MV-4-11 (cell line): Measurements from ENCODE around the gene SNAP91.
"Not testable (repeated sequence)": the region's sequence is repeated elsewhere in the genome, so short reads cannot be mapped to it uniquely, and the experiment has no call there.

Experiments used
- DNase-seq: peaks from one replicate; lab custom pipeline; 2025; lab: John Stamatoyannopoulos, UW

SNAP91 gene

DNA sequence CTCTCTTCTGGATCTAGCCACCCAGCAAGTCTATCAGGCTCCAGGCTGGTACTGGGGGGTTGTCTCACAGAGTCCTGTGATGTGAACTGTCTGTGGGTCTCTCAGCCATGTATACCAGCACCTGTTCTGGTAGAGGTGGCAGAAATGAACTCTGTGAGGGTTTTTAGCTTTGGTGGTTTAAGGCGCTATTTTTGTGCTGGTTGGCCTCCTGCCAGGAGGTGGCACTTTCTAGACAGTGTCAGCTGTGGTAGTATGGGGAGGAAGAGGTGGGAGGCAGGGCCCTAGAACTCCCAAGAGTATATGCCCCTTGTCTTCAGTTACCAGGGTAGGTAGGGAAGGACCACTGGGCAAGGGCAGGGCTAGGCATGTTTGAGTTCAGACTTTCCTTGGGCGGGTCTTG, 75.8 kb downstream of the SNAP91 start:
- DNase-seq, result no peak

DNA sequence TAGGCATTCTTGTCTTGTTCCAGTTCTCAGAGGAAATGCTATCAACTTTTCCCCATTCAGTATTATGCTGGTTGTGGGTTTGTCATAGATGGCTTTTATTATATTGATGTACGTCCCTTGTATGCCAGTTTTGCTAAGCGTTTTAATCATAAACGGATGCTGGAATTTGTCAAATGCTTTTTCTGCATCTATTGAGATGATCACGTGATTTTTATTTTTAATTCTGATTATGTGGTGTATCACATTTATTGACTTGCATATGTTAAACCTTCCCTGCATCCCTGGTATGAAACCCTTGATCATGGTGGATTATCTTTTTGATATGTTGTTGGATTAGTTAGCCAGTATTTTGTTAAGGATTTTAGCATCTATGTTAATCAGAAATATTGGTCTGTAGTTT, 79.0 kb downstream of the SNAP91 start:
- not testable (repeated sequence) for DNase-seq

DNA sequence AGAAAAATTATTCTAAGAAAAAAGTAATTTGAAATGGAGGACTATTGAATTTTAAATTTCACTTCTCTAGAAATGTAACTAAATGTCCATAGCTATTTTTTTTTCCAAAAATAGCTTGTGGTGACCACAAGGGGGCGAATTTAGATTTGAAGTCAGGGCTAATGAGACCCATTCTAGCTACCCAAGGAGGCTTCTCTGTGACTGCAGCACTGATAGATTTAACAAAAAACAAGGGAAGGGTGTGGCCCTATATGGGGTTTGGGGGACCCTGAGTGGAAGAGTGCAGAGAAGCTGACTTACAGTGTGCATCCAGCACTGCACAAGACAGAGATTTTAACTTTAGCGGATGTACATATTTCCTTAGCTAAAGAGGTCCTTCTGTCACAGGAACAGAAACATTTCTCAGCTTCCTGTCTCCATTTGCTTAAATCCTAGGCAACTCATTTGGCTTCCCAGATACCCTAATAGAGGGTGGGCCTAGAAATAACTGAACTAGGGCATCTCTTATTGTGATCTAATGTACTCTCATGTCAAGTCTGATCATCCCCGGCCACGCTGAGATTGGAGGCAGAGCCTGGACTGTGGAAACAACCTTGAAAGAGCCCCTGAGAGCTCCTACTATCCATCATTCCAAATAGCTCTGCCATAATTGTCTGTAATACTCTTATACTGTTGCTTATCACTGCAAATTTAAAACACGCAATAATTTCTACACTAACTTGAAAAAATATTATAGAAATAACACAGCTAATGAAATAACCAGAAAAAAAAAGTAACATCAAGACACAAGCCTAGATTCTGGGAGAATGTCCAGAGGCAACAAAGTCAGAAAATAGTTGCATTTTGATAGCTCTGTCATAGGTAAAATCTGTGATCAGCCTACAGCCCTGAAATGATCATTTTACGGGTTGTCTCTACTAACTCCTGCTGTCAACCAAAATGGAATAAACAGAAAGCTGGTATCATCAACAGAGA, 93.6 kb downstream of the SNAP91 start:
- DNase-seq, result peak; percentile 31

DNA sequence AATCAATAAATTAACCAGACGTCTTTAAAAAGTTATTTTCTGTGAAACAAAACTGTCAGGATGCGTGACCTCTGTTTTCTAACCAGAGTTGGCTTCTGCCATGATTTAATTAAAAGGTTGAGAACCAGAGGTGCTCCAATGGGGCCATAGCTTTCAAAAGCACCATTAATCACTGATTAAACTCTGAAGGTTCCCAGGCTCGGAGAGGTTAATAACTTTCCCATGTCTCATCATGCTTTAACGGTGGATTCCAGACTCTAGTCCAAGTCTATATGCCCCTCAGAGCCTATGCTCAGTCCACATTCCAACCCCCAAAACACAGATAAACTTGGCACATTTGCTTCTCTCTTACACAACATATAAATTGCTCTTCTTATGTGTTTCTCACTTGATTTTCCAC, 95.5 kb downstream of the SNAP91 start:
- no peak for DNase-seq

DNA sequence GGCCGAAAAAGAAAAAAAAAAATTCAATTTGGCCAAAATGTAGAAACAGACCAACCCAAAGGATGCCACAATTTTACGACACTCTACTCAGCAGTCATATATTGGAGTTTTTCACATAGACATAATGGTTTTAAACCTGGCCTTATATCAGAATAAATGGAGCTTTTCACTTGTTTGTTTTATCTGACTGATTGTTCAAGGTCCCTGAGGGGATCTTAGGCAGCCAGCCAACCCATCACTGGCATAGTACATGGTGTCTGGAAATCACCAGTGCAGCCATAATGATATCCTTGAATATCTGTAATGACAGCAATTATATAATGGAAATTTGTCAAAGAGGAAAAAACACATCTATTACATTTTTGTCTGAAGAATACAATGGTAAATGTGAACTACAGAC, 99.7 kb downstream of the SNAP91 start:
- no peak for DNase-seq

DNA sequence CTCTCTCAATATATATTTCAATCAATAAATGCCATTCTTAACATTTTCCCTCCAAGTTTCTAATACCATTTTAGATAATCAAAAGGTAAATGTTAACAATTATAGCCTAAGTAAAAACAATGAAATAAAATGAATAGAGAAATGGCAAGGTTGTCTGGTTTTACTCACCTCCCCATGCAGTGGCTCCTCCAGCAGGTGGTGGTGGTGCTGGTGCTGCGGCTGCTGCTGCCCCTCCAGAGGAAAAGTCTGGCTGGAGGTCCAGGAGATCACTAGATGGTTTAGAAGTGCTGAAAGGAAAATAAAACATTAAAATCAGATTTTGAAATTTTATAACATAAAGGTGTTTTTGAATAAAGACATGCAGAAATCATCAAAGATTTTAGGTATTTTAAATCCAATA, 103.4 kb downstream of the SNAP91 start:
- no peak for DNase-seq

DNA sequence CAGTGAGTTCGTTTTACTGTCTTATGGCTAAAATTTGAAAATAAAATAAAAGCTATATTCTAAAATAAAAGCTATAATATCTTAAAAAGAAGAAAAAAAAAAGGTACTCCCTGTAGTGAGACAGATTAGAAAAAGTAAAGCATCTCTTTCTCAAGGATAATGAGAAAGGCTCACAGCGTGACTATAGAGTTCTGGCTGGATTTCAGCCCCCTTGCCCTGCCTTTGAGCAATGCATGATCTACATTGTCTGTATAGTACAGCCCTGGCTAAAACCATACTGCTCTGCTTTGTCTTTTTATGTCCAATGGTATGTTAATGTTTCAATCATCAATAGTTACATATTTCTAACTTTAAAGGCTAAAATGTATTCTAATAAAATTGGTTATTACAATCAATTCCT, 105.3 kb downstream of the SNAP91 start:
- no peak for DNase-seq

DNA sequence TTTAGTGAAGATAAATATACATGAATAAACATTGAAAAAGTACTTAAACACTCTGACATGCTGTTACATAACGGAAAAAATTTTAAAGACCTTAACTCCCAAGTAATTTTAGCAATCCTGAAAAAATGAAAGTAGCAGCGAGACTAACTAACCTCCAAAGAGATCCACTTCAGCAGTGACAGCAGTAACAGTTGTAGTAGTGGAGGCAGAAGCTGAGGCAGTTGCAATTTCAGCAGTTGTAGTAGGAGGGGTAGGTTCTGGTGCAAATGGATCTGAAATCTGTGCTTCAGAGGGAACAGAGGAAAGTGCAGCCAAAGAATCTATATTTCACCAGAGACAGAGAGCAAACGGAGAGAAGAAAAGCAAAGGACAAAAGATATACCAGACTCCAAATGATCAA, 107.8 kb downstream of the SNAP91 start:
- DNase-seq, result no peak

DNA sequence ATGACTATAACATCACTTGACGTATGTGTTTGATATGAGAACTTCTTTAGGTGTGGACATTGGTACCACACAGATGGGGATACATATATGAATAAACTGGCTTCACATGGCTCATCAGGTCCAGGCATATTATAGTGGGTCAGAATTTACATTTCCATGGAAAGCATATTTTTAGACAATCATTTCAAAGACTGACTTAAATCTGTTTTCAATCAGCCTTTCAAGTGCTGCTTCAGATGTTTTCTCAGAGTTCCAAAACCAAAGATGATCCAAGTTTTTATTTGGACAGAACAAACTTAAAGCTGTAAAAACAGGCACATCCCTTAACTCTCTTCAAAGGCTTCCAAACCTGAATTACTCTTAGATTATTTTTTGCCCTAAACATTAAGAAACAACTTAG, 108.4 kb downstream of the SNAP91 start:
- DNase-seq, result no peak

DNA sequence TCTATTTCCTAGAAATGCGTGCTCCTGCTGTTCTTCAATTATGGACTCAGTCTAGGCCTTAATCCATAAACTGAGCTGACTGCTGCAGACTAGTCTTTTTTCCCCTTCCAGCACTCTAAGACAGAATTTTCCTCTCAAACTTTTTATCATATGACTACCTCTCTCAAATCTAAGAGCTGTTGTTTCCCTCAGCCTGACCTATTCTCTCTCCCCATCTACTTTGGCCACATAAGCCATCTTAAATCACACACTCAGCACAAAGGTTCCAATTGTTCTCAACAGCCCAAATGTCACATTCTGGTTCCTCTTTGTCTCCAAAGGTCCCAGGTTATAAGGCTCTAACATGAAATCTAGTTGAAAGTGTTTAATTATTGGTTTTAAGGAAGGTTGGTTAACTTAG, 111.4 kb downstream of the SNAP91 start:
- DNase-seq, result no peak

DNA sequence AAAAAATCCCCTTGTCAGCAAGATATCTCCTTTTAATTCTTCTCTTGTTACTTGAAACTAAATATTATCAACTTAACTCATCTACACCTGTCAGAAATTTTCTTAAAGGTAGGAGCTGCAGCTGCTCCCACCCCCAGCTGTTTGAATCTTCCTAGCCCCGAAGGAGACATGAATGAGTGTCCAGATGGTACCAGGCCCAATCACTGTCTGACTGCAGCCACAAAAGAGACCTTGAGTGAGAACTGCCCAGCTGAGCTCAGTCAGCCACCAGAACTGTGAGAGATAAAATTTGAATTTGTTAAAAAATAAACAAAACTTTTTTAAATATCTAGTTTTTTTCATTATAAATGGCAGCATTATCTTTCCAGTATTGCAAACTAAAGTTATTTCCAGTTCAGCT, 111.8 kb downstream of the SNAP91 start:
- DNase-seq, result no peak

DNA sequence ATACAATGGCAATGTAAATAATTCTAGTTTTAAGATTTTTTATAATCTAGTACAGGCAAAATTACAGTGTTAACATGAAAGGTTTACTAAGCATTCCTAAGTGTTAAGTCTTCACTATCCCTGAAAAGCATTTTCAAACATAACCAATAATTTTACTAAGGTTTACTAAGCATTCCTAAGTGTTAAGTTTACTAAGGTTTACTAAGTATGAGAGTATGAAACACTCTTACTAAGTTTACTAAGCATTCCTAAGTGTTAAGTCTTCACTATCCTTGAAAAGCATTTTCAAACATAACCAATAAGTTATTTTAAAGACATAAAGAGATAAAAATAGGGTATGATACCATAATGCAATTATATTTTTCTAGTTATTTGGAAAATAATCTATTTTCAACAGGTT, 114.0 kb downstream of the SNAP91 start:
- DNase-seq, result no peak

DNA sequence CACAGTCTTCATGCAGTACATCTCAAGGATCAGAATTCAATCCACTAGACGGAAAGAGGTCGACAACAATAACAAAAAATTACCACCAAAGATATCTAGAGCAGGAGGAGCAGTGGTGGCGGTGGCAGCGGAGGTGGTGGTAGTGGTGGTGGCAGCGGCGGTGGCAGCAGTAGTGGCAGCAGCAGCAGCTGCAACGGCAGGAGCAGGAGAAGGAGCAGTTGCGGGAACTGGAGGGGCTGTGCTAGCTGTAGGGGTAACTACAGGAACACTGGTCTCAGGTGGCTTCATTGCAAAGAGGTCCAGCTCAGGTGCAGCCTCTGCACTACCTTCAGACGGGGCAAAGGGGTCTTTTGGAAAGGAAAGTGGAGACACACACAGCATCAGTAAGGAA, 115.5 kb downstream of the SNAP91 start:
- DNase-seq, result no peak

DNA sequence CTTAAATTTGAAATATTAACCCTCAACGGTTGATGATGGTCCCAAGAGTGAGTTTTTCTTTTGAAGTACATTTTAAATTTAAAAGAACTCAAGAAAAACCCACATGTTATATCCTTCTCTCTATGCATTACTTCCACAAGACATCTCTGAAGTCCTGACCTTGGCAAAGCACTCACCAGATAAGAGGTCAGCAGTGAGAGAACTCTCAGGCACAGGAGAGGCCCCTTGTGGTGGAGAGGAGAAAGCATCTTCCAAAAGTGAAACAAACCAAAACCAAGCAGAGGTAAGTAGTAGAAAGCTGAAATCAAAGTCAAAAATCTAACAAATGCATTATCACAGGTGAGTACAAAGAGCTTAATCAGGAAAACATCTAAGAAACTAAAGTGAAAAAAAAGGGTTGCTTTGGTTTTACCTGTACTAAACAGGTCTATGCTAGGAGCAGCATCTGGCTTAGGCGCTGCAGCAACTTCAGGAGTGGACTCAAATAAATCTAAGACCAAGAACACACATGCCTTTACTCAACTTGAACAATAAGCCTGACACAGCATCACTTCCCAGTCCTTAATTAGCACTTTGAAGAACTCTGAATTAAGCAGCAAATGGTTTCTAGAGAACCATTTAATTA, 116.0 kb downstream of the SNAP91 start:
- peak; percentile 67 for DNase-seq

DNA sequence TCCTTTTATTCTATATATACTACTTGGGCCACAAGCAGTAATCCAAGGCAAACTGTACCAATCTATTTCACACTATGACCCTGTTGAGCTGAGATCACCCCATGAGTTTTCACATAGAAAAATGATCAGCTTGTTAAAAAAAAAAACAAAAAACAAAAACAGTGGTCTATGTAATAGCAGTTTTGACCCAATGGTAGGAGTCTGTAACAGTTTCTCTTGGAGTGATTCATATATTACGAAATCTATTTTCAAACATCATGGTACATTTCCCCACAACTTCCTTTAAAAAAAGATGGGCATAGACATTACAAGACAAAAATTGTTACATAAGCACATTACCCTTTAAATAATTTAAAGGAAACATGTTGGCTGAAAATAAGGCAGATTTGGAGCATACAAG, 118.5 kb downstream of the SNAP91 start:
- peak; percentile 91 for DNase-seq

DNA sequence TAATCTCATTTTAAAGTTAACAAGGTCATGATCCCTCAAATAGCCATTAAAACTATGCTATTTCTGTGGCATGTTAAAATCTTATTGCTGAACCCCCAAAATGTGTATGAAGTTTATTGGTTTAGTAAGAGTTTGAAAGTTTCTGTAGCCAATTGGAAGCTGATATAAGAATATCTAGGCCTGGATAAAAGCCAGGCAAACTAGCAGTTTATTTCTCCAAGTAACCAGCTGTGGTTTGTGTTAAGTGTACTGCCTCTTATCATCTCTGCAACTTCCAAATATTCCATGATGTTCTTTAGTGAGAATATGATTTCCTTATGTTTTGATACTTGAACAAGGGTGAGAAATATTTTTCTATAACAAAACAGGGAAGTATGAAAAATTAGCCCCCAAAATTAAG, 119.8 kb downstream of the SNAP91 start:
- no peak for DNase-seq

DNA sequence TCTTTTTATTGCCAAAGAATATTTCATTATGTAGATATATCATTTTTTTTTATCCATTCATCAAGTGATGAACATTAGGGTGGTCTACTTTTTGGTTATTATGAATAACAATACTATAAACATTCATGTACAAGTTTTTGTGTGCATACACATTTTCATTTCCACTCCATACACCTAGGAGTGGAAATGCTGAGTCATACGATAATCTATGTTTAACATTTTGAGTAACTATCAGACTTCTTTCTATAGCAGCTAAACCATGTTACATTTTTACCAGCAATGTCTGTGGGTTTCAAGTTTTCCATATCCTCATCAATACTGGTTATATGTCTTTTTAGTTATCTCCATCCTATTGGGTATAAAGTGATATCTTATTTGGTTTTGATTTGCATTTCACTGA, 130.8 kb downstream of the SNAP91 start:
- DNase-seq, result no peak

DNA sequence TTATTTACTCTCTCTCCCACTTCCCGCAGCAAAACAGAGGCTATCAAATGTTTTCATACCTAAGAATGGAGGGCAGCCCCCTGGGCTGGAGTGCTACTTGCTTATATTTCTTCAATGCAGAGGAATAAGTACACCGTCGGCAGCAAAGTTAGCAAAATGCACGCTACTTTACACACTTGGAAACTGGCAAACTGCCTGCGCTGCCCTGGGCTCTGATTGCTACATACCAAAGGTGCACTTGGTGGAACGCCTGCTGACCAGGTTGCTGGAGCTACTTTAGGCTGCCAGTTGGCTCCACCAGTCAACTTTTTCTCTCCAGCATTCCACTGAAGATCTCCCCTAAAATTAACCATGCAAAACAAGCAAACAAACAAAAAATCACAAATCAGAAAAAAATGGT, 134.1 kb downstream of the SNAP91 start:
- no peak for DNase-seq

DNA sequence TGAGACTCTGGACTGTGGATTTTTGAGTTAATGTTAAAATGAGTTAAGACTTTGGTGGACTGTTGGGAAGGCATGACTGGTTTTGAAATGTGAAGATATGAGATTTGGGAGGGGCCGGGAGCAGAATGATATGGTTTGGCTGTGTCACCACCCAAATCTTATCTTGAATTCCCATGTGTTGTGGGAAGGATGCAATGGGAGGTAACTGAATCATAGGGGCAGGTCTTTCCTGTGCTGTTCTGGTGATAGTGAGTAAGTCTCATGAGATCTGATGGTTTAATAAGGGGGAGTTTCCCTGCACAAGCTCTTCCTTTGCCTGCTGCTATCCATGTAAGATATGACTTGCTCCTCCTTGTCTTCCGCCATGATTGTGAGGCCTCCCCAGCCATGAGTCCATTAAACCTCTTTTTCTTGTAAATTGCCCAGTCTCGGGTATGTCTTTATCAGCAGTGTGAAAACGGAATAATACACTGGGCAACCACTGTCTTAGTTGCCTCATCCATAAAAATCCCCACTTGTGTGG, 137.2 kb downstream of the SNAP91 start:
- not testable (repeated sequence) for DNase-seq

DNA sequence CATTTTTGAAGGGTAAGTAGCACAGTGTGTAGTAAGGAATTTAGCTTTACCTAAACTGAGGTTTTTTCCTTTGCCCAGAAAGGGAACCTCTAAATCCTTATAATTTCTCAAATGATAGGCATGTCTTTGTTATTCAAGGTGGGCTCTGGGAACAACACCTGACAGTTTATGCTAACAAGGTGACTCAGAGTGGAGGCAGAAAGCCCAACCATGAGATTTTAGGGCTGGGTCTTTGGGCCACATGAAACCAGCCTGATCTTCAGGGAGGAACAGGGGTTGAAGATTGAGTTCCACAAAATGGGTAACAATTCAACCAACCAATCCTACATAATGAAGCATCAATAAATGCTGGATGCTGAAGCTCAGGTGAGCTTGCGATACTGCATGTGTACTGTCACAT, 149.9 kb downstream of the SNAP91 start:
- DNase-seq, result no peak

DNA sequence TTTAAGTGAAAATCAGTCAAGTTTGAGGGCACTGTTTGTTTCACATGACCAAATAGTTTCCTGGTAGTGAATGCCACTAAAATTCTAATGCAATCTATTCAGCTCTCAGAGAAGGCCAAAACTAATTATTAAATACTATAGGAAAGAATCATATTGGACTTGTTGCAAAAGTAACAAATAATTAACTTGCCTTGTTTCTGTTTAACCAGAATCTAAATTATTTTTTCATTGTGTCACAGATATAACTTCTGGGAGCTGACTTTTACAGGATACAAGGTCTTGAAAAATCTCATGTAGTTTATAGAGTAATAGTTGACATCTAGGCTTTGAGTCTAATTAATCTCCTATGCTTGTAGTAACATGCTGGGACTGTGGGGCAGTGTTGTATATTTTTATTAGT, 152.0 kb downstream of the SNAP91 start:
- DNase-seq, result no peak

DNA sequence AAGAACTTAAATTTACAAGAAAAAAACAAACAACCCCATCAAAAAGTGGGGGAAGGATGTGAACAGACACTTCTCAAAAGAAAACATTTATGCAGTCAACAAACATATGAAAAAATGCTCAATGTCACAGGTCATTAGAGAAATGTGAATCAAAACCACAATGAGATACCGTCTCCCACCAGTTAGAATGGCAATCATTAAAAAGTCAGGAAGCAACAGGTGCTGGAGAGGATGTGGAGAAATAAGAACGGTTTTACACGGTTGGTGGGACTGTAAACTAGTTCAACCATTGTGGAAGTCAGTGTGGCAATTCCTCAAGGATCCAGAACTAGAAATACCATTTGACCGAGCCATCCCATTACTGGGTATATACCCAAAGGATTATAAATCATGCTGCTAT, 157.2 kb downstream of the SNAP91 start:
- DNase-seq, result not testable (repeated sequence)

DNA sequence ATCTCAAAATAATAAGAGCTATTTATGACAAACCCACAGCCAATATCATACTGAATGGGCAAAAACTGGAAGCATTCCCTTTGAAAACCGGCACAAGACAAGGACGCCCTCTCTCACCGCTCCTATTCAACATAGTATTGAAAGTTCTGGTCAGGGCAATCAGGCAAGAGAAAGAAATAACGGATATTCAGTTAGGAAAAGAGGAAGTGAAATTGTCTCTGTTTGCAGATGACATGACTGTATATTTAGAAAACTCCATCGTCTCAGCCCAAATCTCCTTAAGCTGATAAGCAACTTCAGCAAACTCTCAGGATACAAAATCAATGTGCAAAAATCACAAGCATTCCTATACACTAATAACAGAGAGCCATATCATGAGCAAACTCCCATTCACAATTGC, 158.4 kb downstream of the SNAP91 start:
- peak; percentile 84 for DNase-seq
